A549 treated with Hydrocortisone at 1 μM for 4 hours (cell line): ENCODE data around the gene TTF1. TPM values are rescaled to one million over a fixed set of nuclear protein-coding genes. Genes with fewer than 3 reads are reported as not detected.

Experiments used
- total RNA-seq: library from RNA; stranded (reverse); fragments of 200-300 nt; extraction: Qiagen RNA extraction; gene quantifications from 5 replicates; pipeline ENCODE4 v1.2.3, GENCODE V29; 2022

The TTF1 gene, protein sequence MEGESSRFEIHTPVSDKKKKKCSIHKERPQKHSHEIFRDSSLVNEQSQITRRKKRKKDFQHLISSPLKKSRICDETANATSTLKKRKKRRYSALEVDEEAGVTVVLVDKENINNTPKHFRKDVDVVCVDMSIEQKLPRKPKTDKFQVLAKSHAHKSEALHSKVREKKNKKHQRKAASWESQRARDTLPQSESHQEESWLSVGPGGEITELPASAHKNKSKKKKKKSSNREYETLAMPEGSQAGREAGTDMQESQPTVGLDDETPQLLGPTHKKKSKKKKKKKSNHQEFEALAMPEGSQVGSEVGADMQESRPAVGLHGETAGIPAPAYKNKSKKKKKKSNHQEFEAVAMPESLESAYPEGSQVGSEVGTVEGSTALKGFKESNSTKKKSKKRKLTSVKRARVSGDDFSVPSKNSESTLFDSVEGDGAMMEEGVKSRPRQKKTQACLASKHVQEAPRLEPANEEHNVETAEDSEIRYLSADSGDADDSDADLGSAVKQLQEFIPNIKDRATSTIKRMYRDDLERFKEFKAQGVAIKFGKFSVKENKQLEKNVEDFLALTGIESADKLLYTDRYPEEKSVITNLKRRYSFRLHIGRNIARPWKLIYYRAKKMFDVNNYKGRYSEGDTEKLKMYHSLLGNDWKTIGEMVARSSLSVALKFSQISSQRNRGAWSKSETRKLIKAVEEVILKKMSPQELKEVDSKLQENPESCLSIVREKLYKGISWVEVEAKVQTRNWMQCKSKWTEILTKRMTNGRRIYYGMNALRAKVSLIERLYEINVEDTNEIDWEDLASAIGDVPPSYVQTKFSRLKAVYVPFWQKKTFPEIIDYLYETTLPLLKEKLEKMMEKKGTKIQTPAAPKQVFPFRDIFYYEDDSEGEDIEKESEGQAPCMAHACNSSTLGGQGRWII
- 13.3 to 16.2 TPM (median 14.3 TPM) in 5 replicates for total RNA-seq

GRCh38 chr9:132406554-132407122 is at the start of gene TTF1:
Gene TTF1, minus strand, starts transcription at chr9:132406840. Its CDS starts 4,019 bp downstream, at chr9:132402821.

DNA sequence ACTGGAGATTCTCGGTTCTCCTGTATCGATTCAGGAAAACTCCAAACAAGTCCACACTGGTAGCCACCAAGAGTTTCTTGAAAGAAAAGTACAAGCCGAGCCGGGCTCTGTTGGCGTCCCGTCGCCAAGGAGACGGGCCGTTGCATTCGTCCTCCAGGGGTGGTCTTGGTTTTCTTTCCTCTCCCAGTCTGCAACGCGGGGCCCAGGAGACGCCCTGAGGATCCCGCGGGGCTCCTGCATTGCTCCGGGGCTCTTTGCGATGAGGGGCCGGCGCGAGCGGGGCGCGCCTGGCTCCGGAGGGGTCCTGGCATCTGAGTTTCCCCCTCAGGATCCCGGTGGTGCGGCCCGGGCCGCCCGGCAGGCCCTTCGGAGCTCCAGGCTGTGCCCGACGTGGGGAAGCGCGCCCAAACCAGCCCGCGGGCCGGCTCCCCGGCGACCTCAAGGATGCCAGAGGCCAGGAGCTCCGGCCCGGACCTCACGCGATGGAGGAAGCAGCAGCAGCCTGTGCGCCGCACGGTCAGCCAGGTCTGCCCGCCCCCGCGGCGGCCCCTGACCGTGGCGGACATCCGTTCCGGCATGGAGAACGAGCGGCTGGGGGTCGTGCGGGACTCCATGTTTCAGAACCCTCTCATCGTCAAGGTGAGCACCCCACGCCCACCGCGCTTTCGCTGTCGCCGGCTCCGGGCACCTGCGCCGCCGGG is 3.3 kb upstream of the TTF1 start, which contains the start of gene CFAP77:
Gene CFAP77 (plus strand): TSS at position 384 of the 701 bp plus-strand sequence. CDS start 61 bp downstream, at position 445.

GRCh38 chr9:132354637-132355355 is 51.8 kb downstream of the TTF1 start, which contains the start of gene SETX:
Gene SETX, minus strand, starts transcription at chr9:132354986. Its CDS starts 5,558 bp downstream, at chr9:132349428.

Other genes with a start within 250 kb of the TTF1 start
- 0.83 to 2.2 TPM (median 1.4 TPM) in 5 replicates for gene NTNG2, start 244.8 kb downstream of the TTF1 start, total RNA-seq
- gene SETX, start 51.9 kb downstream of the TTF1 start, total RNA-seq, result 17.1 to 24.2 TPM (median 18.9 TPM) in 5 replicates
- gene CFAP77, start 3.4 kb upstream of the TTF1 start, total RNA-seq, result 0.12 to 0.18 TPM (median 0.16 TPM) in 3 of 5 replicates, not detected in the others
- not detected in 5 replicates for gene BARHL1, start 175.8 kb upstream of the TTF1 start, total RNA-seq